SK-N-SH treated with all-trans-retinoic acid at 6 μM for 48 hours (cell line): ENCODE measurements around the gene CYB5RL.

Experiments used
- ATAC-seq: fragments of 200-7000 bp; cut with Tn5 transposase; 3 replicates; pipeline ENCODE4 v1.9.1; 2020; ENCODE audit warnings: mild to moderate bottlenecking, moderate library complexity
- BACH2 ChIP-seq: fragments of 250-450 bp; sonication (Bioruptor Pico); IDR thresholded peaks from 2 replicates; pipeline ENCODE4 v1.9.0; 2021; ENCODE audit warnings: mild to moderate bottlenecking, borderline replicate concordance
- CREB5 ChIP-seq: fragments of 250-450 bp; sonication (Bioruptor Pico); IDR thresholded peaks from 2 replicates; pipeline ENCODE4 v1.5.1; 2020; ENCODE audit warnings: low read depth, mild to moderate bottlenecking, moderate library complexity
- CSDC2 ChIP-seq: fragments of 250-450 bp; sonication (Bioruptor Pico); IDR thresholded peaks from 2 replicates; pipeline ENCODE4 v1.5.0; 2020; ENCODE audit warnings: mild to moderate bottlenecking, moderate library complexity
- CSRNP3 ChIP-seq: fragments of 250-450 bp; sonication (Bioruptor Pico); IDR thresholded peaks from 2 replicates; pipeline ENCODE4 v1.5.1; 2021; ENCODE audit warnings: mild to moderate bottlenecking, moderate library complexity
- GLIS3 ChIP-seq: fragments of 250-450 bp; sonication (Bioruptor Pico); IDR thresholded peaks from 2 replicates; pipeline ENCODE4 v1.5.0; 2020; ENCODE audit warnings: mild to moderate bottlenecking, moderate library complexity
- ISL1 ChIP-seq: fragments of 250-450 bp; sonication (Bioruptor Pico); IDR thresholded peaks from 2 replicates; pipeline ENCODE4 v2.1.2; 2022; ENCODE audit warnings: mild to moderate bottlenecking, moderate library complexity
- OSR1 ChIP-seq: fragments of 250-450 bp; sonication (Bioruptor Pico); IDR thresholded peaks from 2 replicates; pipeline ENCODE4 v1.8.0; 2022; ENCODE audit warnings: moderate library complexity, mild to moderate bottlenecking, inconsistent platforms
- POU6F1 ChIP-seq: fragments of 250-450 bp; sonication (Bioruptor Pico); IDR thresholded peaks from 2 replicates; pipeline ENCODE4 v1.8.0; 2021; ENCODE audit warnings: low read depth, mild to moderate bottlenecking, moderate library complexity, borderline replicate concordance
- PPARA ChIP-seq: fragments of 250-450 bp; sonication (Bioruptor Pico); IDR thresholded peaks from 2 replicates; pipeline ENCODE4 v1.5.0; 2020; ENCODE audit warnings: mild to moderate bottlenecking, borderline replicate concordance
- RARB ChIP-seq: fragments of 250-450 bp; sonication (Bioruptor Pico); IDR thresholded peaks from 2 replicates; pipeline ENCODE4 v1.8.0; 2021; ENCODE audit warnings: mild to moderate bottlenecking, moderate library complexity
- SNAI2 ChIP-seq: fragments of 250-450 bp; sonication (Bioruptor Pico); IDR thresholded peaks from 2 replicates; pipeline ENCODE4 v1.5.0; 2020; ENCODE audit warnings: mild to moderate bottlenecking, moderate library complexity
- TCF4 ChIP-seq: fragments of 250-450 bp; sonication (Bioruptor Pico); IDR thresholded peaks from 2 replicates; pipeline ENCODE4 v1.8.0; 2021; ENCODE audit warnings: mild to moderate bottlenecking, moderate library complexity, borderline replicate concordance
- TSHZ2 ChIP-seq: fragments of 250-450 bp; sonication (Bioruptor Pico); IDR thresholded peaks from 2 replicates; pipeline ENCODE4 v1.5.0; 2020; ENCODE audit warnings: mild to moderate bottlenecking, moderate library complexity
- ZC3H10 ChIP-seq: fragments of 250-450 bp; sonication (Bioruptor Pico); IDR thresholded peaks from 2 replicates; pipeline ENCODE4 v1.5.1; 2021; ENCODE audit warnings: mild to moderate bottlenecking, moderate library complexity
- ZFP3 ChIP-seq: fragments of 250-450 bp; sonication (Bioruptor Pico); IDR thresholded peaks from 2 replicates; pipeline ENCODE4 v1.5.0; 2020; ENCODE audit warnings: mild to moderate bottlenecking, moderate library complexity
- ZFP30 ChIP-seq: fragments of 450-650 bp; formaldehyde crosslinking; IDR thresholded peaks from 2 replicates; pipeline ENCODE4 v1.5.0; 2022; ENCODE audit warnings: mild to moderate bottlenecking, moderate library complexity
- ZNF565 ChIP-seq: fragments of 450-650 bp; formaldehyde crosslinking; conservative IDR thresholded peaks from 2 replicates; pipeline ENCODE4 v1.5.0; 2020; ENCODE audit warnings: low read depth, mild to moderate bottlenecking, moderate library complexity
- ZNF70 ChIP-seq: fragments of 450-650 bp; formaldehyde crosslinking; IDR thresholded peaks from 2 replicates; pipeline ENCODE4 v1.5.0; 2020; ENCODE audit warnings: mild to moderate bottlenecking, moderate library complexity
- ZNF8 ChIP-seq: fragments of 450-650 bp; formaldehyde crosslinking; IDR thresholded peaks from 2 replicates; pipeline ENCODE4 v1.5.0; 2020; ENCODE audit warnings: mild to moderate bottlenecking, moderate library complexity

Gene CYB5RL

GRCh38 chr1:54229281-54229891 lies 29.6 kb upstream of the CYB5RL start:
- TF ChIP-seq ZNF70 (CRISPR knock-in tag) (peak; percentile 74; the same call in 1 of the 2 replicates), OSR1 (CRISPR knock-in tag) (no peak), POU6F1 (no peak), ZFP30 (CRISPR knock-in tag) (no peak), ZFP3 (no peak), TSHZ2 (CRISPR knock-in tag) (no peak)
- ATAC-seq: peak; percentile 44

GRCh38 chr1:54228638-54229079 lies 28.8 kb upstream of the CYB5RL start:
- TF ChIP-seq GLIS3 (CRISPR knock-in tag): no peak
- no peak for TF ChIP-seq OSR1 (CRISPR knock-in tag)
- no peak for TF ChIP-seq RARB (CRISPR knock-in tag)
- TF ChIP-seq TSHZ2 (CRISPR knock-in tag): no peak
- no peak for TF ChIP-seq PPARA (CRISPR knock-in tag)
- no peak for TF ChIP-seq POU6F1
- no peak for TF ChIP-seq ZC3H10 (CRISPR knock-in tag)
- no peak for TF ChIP-seq TCF4 (CRISPR knock-in tag)
- TF ChIP-seq CREB5 (CRISPR knock-in tag): no peak
- no peak for TF ChIP-seq CSDC2 (CRISPR knock-in tag)
- TF ChIP-seq ZNF565 (CRISPR knock-in tag): no peak
- TF ChIP-seq SNAI2 (CRISPR knock-in tag): no peak
- no peak for TF ChIP-seq BACH2
- no peak for TF ChIP-seq ZFP30 (CRISPR knock-in tag)
- TF ChIP-seq ZNF8: no peak
- TF ChIP-seq CSRNP3 (CRISPR knock-in tag): no peak
- TF ChIP-seq ISL1 (CRISPR knock-in tag): no peak
- TF ChIP-seq, all 23 proteins: peak for 0
- ATAC-seq: no peak
